SJSA1 (cell line): ENCODE data around the gene VEGFD. TPM values are rescaled to one million over a fixed set of nuclear protein-coding genes. Genes with fewer than 3 reads are reported as not detected.
A peak's percentile ranks its signal among the peaks of the same experiment; 100 is the strongest.

Experiments used
- DNase-seq, 2 experiments: peaks; one replicate each; pipeline ENCODE4 v3.0.0-alpha.2; 2015 to 2020; ENCODE audit warnings: low spot score in 2 of 2, low read depth in 1 of 2
- H3K27ac ChIP-seq: fragments of 250-450 bp; sonication (Bioruptor Pico); 2 replicates; pipeline ENCODE4 v1.5.1; 2020; ENCODE audit warnings: mild to moderate bottlenecking, moderate library complexity
- H3K27me3 ChIP-seq: fragments of 250-450 bp; sonication (Bioruptor Pico); replicated peaks from 2 replicates; pipeline ENCODE4 v1.5.1; 2020; ENCODE audit warnings: mild to moderate bottlenecking, moderate library complexity
- H3K36me3 ChIP-seq: fragments of 250-450 bp; sonication (Bioruptor Pico); 2 replicates; pipeline ENCODE4 v1.5.1; 2020; ENCODE audit warnings: mild to moderate bottlenecking
- H3K4me1 ChIP-seq: fragments of 250-450 bp; sonication (Bioruptor Pico); replicated peaks from 2 replicates; pipeline ENCODE4 v1.6.1; 2021; ENCODE audit warnings: mild to moderate bottlenecking
- H3K4me3 ChIP-seq: fragments of 250-450 bp; sonication (Bioruptor Pico); 2 replicates; pipeline ENCODE4 v1.5.1; 2020; ENCODE audit warnings: mild to moderate bottlenecking
- H3K9me3 ChIP-seq: fragments of 250-450 bp; sonication (Bioruptor Pico); replicated peaks from 2 replicates; pipeline ENCODE4 v1.5.1; 2020; ENCODE audit warnings: mild to moderate bottlenecking
- total RNA-seq: library from RNA; depleted of rRNA; stranded (reverse); fragments of >200 nt; shearing (Covaris generic); gene quantifications from 2 replicates; pipeline ENCODE4 v1.2.3, GENCODE V29; 2014

Gene VEGFD
- total RNA-seq, 1 experiment from 2014 or later = not detected

DNA sequence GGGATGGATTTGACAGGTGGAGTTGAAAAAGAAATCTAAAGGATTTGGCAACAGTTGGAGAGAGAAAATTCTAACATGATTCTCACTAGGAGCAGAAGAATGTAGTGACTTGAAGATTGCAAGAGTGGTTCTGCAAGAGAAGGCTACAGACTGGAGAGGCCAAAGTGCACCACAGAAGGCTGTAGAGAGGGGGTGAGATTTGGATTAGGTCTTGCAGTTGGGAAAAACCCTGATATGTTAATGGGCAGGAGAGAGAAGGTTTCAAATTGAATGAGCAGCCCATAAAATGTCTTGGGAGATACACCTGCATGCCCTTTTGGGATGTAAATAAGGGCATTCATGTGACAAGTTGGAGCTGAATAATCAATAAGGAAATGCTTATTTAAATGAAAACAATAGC lies 14.7 kb upstream of the VEGFD start:
- H3K36me3 ChIP-seq = no peaks in the 10 kb centered on the region
- no peak for DNase-seq
- no peak overlapping the region for H3K27ac ChIP-seq
- H3K4me3 ChIP-seq = no peak overlapping the region
- no peaks in the 10 kb centered on the region for H3K4me1 ChIP-seq
- H3K9me3 ChIP-seq = no peaks in the 10 kb centered on the region
- H3K27me3 ChIP-seq = no peaks in the 10 kb centered on the region

- Histone ChIP-seq H3K36me3 (no peaks in the 10 kb centered on the region), H3K27ac (no peak overlapping the region), H3K27me3 (no peaks in the 10 kb centered on the region), H3K4me1 (no peaks in the 10 kb centered on the region), H3K9me3 (no peaks in the 10 kb centered on the region), H3K4me3 (no peak overlapping the region)
- DNase-seq = no peak
Measured at GRCh38 chrX:15395789-15396188, 11.6 kb upstream of the VEGFD start.

DNA sequence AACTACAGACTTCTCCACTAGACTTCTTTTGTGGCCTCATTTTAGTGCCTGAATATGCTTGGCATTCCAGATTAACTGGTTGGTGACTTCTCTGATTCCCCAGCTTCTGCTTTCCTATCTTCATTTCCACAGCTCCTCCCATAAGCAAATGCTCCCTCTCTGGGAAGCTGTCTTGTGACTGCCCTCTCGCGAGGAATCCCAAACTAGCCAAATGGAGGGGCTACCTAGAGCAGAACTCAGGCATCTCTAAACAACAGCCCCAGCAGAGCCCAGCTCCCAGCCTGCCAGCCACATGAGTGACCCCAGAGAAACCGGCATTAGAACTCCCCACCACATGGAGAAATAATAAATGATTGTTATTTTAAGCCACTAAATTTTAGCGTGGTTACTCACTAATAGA lies 7.6 kb upstream of the VEGFD start:
- Histone ChIP-seq H3K27ac (no peak overlapping the region), H3K9me3 (no peaks in the 10 kb centered on the region), H3K36me3 (no peaks in the 10 kb centered on the region), H3K4me1 (no peaks in the 10 kb centered on the region), H3K27me3 (no peaks in the 10 kb centered on the region), H3K4me3 (no peak overlapping the region)
- no peak for DNase-seq

DNA sequence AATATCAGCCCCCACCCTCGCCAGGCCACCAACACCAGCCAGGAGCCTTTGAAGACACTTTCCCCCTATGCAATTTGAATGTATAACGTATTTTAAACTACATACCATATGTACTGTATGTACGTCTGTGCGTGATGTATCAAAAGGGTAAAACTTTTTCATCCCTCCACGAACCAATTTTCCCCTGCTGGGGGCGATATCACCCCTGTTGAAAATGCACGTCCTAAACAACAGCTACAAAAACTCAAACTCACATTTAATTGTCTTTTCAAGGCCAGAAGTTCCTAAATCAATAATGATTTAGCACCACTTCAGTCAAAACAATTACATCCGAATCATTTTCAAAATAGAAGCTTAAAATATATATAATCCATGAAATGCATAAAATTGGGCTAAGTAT lies 1.4 kb downstream of the VEGFD start:
- Histone ChIP-seq H3K9me3 (no peaks in the 10 kb centered on the region), H3K4me3 (no peak overlapping the region), H3K4me1 (no peaks in the 10 kb centered on the region), H3K36me3 (no peaks in the 10 kb centered on the region), H3K27ac (no peak overlapping the region), H3K27me3 (no peaks in the 10 kb centered on the region)
- DNase-seq = no peak

DNA sequence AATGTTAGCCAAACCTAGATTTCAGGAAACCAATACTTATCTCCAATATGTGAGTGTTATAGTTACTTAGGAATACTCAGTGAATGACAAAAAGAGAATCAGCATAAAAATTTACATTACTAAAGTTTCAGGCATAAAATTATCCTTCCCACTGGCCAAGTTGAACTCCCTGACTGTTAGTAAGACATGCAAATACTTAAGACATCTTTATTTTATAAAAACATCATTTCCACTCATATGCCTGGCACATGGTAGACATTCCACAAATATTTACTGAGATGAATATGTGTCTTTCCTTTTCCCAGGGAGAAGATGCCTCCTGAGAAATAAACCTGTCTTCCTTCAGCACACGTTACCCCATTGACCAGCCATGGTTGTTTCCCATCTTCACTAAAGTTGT lies 7.3 kb downstream of the VEGFD start:
- no peaks in the 10 kb centered on the region for H3K9me3 ChIP-seq
- no peaks in the 10 kb centered on the region for H3K4me1 ChIP-seq
- DNase-seq = no peak
- H3K27me3 ChIP-seq = no peaks in the 10 kb centered on the region
- no peak overlapping the region for H3K27ac ChIP-seq
- H3K4me3 ChIP-seq = no peak overlapping the region
- H3K36me3 ChIP-seq = no peaks in the 10 kb centered on the region

DNA sequence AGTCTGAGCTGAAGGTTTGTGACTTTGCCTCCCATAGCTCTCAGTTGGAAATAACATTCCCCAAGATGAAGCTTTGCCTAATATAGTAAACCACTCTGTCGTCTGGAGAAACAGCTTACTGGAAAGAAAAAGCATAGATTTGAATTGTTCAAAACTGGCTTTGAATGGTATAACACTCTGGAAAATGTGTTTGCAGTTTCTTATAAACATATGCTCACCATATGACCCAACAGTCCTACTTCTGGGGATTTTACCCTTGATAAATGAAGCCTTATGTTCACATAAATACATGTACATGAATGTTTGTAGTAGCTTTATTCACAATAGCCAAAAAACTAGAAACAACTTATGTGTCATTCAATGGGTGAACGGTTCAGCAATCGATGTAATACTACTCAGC lies 10.2 kb downstream of the VEGFD start:
- no peak overlapping the region for H3K27ac ChIP-seq
- DNase-seq = no peak

DNA sequence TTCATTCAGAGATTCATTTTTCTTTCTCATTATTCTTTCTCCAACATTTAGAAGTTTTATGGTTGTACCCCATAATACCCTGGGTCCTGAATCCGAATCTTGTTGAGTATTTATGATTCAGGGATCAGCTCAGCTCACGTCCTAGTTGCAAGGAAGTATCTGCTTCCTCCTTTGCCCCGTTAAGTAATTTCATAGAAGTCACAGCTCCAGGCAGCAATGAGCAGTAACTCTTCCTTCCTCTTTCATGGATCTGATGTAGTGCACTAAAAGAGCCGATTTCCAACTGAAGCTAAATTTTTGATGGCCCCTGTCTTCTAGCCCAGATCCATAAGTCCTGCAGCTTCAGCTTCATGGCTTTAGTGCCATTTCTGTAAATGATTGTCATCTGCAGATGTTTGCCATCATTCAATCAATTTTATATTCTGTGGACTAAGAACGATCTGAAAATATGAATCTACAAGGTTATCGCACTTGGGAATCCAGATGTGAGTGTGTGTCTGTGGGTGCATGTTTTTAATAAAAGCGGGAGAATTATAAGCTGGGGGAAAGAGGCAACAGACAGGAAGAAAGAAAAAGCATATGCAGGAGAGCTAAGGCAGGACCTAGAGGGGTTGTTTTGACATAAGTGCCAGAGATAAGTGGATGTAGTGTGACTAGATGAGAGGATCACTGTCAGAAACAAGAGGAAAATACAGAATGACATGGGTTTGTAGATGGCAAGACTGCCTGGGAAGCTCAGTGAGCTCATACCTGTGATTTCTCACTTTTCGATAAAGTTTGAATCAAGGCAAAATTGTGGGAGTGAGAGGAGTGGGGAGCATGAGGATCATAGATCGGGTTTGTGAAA lies 17.5 kb downstream of the VEGFD start:
- no peak for DNase-seq
- H3K36me3 ChIP-seq = no peaks in the 10 kb centered on the region
- no peak overlapping the region for H3K4me3 ChIP-seq
- H3K27ac ChIP-seq = no peak overlapping the region
- no peaks in the 10 kb centered on the region for H3K27me3 ChIP-seq
- H3K4me1 ChIP-seq = no peaks in the 10 kb centered on the region
- no peaks in the 10 kb centered on the region for H3K9me3 ChIP-seq

More for the DNA sequence above, 10.2 kb downstream of the VEGFD start:
- no peak overlapping the region for H3K4me3 ChIP-seq
- no peaks in the 10 kb centered on the region for H3K27me3 ChIP-seq
- H3K36me3 ChIP-seq = no peaks in the 10 kb centered on the region
- H3K9me3 ChIP-seq = no peaks in the 10 kb centered on the region
- H3K4me1 ChIP-seq = no peaks in the 10 kb centered on the region

GRCh38 chrX:15359701-15360100 lies 24.5 kb downstream of the VEGFD start:
- Histone ChIP-seq H3K27me3 (no peaks in the 10 kb centered on the region), H3K36me3 (no peaks in the 10 kb centered on the region), H3K4me1 (no peaks in the 10 kb centered on the region), H3K9me3 (no peaks in the 10 kb centered on the region), H3K27ac (no peak overlapping the region), H3K4me3 (no peak overlapping the region)
- DNase-seq = no peak

- no peak overlapping the region for H3K4me3 ChIP-seq
- H3K27ac ChIP-seq = no peak overlapping the region
- DNase-seq = no peak
- H3K36me3 ChIP-seq = no peaks in the 10 kb centered on the region
- no peaks in the 10 kb centered on the region for H3K27me3 ChIP-seq
- no peaks in the 10 kb centered on the region for H3K4me1 ChIP-seq
- H3K9me3 ChIP-seq = no peaks in the 10 kb centered on the region
Measured at GRCh38 chrX:15358533-15358932, 25.7 kb downstream of the VEGFD start.

- DNase-seq = no peak
- H3K4me1 ChIP-seq = no peaks in the 10 kb centered on the region
Measured at GRCh38 chrX:15356444-15356843, 27.8 kb downstream of the VEGFD start.

DNA sequence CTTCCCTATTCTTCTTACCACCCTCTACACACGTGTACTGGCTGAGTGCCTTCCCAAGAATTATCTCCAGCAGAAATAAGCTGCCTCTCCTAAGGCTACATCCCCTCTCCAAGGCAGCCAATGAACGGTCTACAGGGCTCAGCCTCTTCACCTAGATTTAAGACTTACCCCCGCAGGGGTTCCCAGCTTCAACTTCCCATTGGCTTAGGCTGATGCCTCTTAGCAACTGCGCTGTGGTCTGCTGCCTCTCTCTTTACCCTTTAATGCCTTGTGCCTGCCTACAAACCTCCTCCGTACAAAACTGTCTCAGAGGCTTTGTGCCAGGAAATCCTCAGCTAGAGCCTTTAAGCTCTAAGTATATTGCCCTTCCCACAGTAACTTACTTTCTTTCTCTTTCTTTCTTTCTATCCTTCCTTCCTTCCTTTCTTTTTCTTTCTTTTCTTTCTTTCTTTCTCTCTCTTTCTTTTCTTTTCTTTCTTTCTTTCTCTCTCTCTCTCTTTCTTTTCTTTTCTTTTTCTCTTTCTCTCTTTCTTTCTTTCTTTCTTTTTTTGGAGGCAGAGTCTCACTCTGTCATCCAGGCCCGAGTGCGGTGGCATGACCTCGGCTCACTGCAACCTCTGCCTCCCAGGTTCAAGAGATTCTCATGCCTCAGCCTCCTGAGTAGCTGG lies 33.8 kb downstream of the VEGFD start:
- Histone ChIP-seq H3K9me3 (no peaks in the 10 kb centered on the region), H3K4me3 (no peak overlapping the region), H3K4me1 (no peaks in the 10 kb centered on the region), H3K36me3 (no peaks in the 10 kb centered on the region), H3K27me3 (no peaks in the 10 kb centered on the region), H3K27ac (no peak overlapping the region)
- DNase-seq = no peak

More at GRCh38 chrX:15356444-15356843, 27.8 kb downstream of the VEGFD start:
- Histone ChIP-seq H3K27ac (no peak overlapping the region), H3K4me3 (no peak overlapping the region), H3K9me3 (no peaks in the 10 kb centered on the region), H3K36me3 (no peaks in the 10 kb centered on the region), H3K27me3 (no peaks in the 10 kb centered on the region)

GRCh38 chrX:15349046-15349445 lies 35.2 kb downstream of the VEGFD start:
- no peak overlapping the region for H3K27ac ChIP-seq
- H3K4me3 ChIP-seq = no peak overlapping the region

DNA sequence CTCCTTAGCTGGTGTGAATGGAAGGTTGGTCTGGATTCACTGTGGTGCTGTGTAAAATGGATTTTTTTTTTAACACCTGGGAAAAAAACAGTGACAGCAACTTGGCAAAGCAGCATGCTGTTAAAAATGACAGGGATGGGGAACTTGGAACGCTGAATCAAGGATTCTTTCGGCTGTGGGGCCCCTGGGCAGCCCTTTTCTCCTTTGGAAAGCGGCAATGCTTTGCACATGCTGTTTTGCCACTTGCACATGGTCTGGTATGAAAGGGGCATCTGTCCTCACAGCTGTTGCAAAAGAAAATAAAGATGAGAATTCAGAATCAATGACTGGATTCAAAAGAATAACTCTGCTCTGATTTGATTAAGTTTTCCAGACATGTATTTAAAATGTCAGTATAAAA lies 38.2 kb downstream of the VEGFD start:
- DNase-seq = no peak
- no peak overlapping the region for H3K4me3 ChIP-seq
- H3K27ac ChIP-seq = no peak overlapping the region
- H3K9me3 ChIP-seq = no peaks in the 10 kb centered on the region
- H3K27me3 ChIP-seq = no peaks in the 10 kb centered on the region
- no peaks in the 10 kb centered on the region for H3K36me3 ChIP-seq
- H3K4me1 ChIP-seq = no peaks in the 10 kb centered on the region

More at GRCh38 chrX:15349046-15349445, 35.2 kb downstream of the VEGFD start:
- peak in 1 of 2 experiments; percentile 4 for DNase-seq
- no peaks in the 10 kb centered on the region for H3K27me3 ChIP-seq
- H3K36me3 ChIP-seq = no peaks in the 10 kb centered on the region
- no peaks in the 10 kb centered on the region for H3K4me1 ChIP-seq
- no peaks in the 10 kb centered on the region for H3K9me3 ChIP-seq

DNA sequence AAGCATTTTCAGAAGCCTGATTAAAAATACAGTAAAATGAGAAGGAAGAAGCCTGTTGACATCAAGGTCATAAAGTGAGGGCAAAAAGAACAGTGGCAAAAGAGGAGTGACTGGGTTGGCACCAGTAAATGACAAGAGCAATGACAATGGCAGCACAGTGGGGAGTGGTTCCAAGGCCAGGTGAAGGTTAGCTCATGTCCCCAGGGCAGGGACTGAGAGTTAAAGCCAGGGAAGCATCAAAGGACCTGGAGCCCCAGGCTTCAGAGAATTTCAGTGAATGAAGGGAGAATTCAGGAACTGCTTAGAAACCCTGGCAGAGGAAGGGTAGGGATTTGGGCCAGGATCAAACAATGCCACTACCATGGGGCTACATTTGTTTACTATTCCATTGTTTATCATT lies 40.1 kb downstream of the VEGFD start:
- Histone ChIP-seq H3K9me3 (no peaks in the 10 kb centered on the region), H3K36me3 (no peaks in the 10 kb centered on the region)
- no peak for DNase-seq

More for the DNA sequence above, 40.1 kb downstream of the VEGFD start:
- H3K4me3 ChIP-seq = no peak overlapping the region
- H3K27me3 ChIP-seq = no peaks in the 10 kb centered on the region
- H3K27ac ChIP-seq = no peak overlapping the region
- H3K4me1 ChIP-seq = no peaks in the 10 kb centered on the region
